Suprapubic skin (tissue), 4 donors: Measurements from ENCODE around the gene MACC1. TPM values are rescaled to one million over a fixed set of nuclear protein-coding genes. Genes with fewer than 3 reads are reported as not detected.

Source experiments
- DNase-seq, 2 donors: peaks; one replicate each; pipeline ENCODE4 v3.0.0-alpha.2; 2019; ENCODE audit warnings: low spot score in 2 of 2
- H3K27ac ChIP-seq: fragments of 200-600 bp; sonication (generic); one replicate; pipeline ENCODE4 v1.5.1; 2019
- H3K27me3 ChIP-seq: fragments of 200-600 bp; sonication (generic); one replicate; pipeline ENCODE4 v1.5.1; 2019
- H3K36me3 ChIP-seq: fragments of 200-600 bp; sonication (generic); one replicate; pipeline ENCODE4 v1.5.1; 2019
- H3K4me1 ChIP-seq: fragments of 200-600 bp; sonication (generic); one replicate; pipeline ENCODE4 v1.5.1; 2019
- H3K4me3 ChIP-seq: fragments of 200-600 bp; sonication (generic); one replicate; pipeline ENCODE4 v1.5.1; 2019; ENCODE audit warnings: mild to moderate bottlenecking
- H3K9me3 ChIP-seq: fragments of 200-600 bp; sonication (generic); one replicate; pipeline ENCODE4 v1.5.1; 2019
- CTCF ChIP-seq, 2 donors: fragments of 200-600 bp in 1 of 2; fragments of 450-650 bp in 1 of 2; sonication (generic) in 1 of 2; IDR thresholded peaks; one replicate each; pipeline ENCODE4 v1.5.1; 2016 to 2019; ENCODE audit warnings: antibody characterized with exemption in 2 of 2, mild to moderate bottlenecking in 1 of 2, moderate library complexity in 1 of 2
- EP300 ChIP-seq: sonication (generic); formaldehyde crosslinking; IDR thresholded peaks from one replicate; pipeline ENCODE4 v1.6.1; 2017; ENCODE audit warnings: antibody characterized with exemption
- POLR2A ChIP-seq, 2 donors: fragments of 450-650 bp; IDR thresholded peaks; one replicate each; pipeline ENCODE4 v1.6.1; 2017; ENCODE audit warnings: antibody characterized with exemption in 2 of 2, mild to moderate bottlenecking in 2 of 2, moderate library complexity in 2 of 2
- POLR2AphosphoS5 ChIP-seq, 3 donors: sonication (generic); formaldehyde crosslinking; IDR thresholded peaks; one replicate each; pipeline ENCODE4 v1.6.1; 2017; ENCODE audit warnings: antibody characterized with exemption in 3 of 3
- WGBS: methylation state at CpG from one replicate; pipeline ENCODE4 v1.1.5; 2018; 5-methylcytosine and 5-hydroxymethylcytosine counted together
- total RNA-seq, 4 donors: library from RNA; depleted of rRNA; stranded (reverse); fragments of >200 nt; gene quantifications; one replicate each; pipeline ENCODE4 v1.1.0, GENCODE V29; 2016

The MACC1 gene
- total RNA-seq, 4 donors from 2014 or later, result 8.6 to 13.0 (median 11.5) TPM

DNA sequence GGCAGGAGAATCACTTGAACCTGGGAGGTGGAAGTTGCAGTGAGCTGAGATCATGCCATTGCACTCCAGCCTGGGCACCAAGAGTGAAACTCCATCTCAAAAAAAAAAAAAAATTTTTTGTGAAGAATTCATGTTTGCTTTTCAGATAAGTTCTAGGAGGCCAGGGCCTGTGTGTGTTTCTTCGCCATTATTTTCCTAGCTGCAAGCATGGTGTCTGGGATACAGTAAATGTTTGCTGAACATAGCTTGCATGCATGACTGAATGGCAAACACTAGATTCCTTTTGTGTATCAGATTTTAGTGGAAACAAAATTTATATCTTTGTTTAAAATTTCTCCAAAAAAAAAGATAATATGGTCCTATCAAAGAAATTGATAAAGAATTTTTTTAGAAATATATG, 9.7 kb upstream of the MACC1 start:
- no peaks in the 10 kb centered on the region for H3K9me3 ChIP-seq
- no peaks in the 10 kb centered on the region for H3K36me3 ChIP-seq
- no peaks in the 10 kb centered on the region for H3K4me1 ChIP-seq
- DNase-seq, result no peak
- 56% methylated on average over 1 of the region's 1 CpG for WGBS
- H3K4me3 ChIP-seq, result no peak overlapping the region
- H3K27me3 ChIP-seq, result no peaks in the 10 kb centered on the region
- no peak overlapping the region for H3K27ac ChIP-seq
- TF ChIP-seq EP300, result no peak
- no peak for TF ChIP-seq CTCF (IDR thresholded peaks at IDR 0.05)
- no peak for TF ChIP-seq POLR2AphosphoS5 (IDR thresholded peaks at IDR 0.05)
- no peak for TF ChIP-seq POLR2A (IDR thresholded peaks at IDR 0.05)

- Histone ChIP-seq H3K4me3 (no peak overlapping the region), H3K27ac (no peak overlapping the region), H3K27me3 (no peaks in the 10 kb centered on the region), H3K4me1 (peaks cover 2% of the 10 kb centered on the region), H3K36me3 (no peaks in the 10 kb centered on the region), H3K9me3 (no peaks in the 10 kb centered on the region)
- no peak for DNase-seq
- 88% methylated on average over 2 of the region's 2 CpGs for WGBS
- no peak for TF ChIP-seq POLR2A (IDR thresholded peaks at IDR 0.05)
- TF ChIP-seq EP300, result no peak
- no peak for TF ChIP-seq POLR2AphosphoS5 (IDR thresholded peaks at IDR 0.05)
- TF ChIP-seq CTCF (IDR thresholded peaks at IDR 0.05), result no peak
These were observed 8.2 kb upstream of the MACC1 start for GRCh38 chr7:20225384-20225783.

- Histone ChIP-seq H3K9me3 (no peaks in the 10 kb centered on the region), H3K36me3 (no peaks in the 10 kb centered on the region), H3K27me3 (no peaks in the 10 kb centered on the region), H3K4me3 (no peak overlapping the region), H3K27ac (no peak overlapping the region), H3K4me1 (peaks cover 7% of the 10 kb centered on the region)
- no peak for TF ChIP-seq POLR2AphosphoS5 (IDR thresholded peaks at IDR 0.05)
- no peak for TF ChIP-seq CTCF (IDR thresholded peaks at IDR 0.05)
- no peak for TF ChIP-seq EP300
- TF ChIP-seq POLR2A (IDR thresholded peaks at IDR 0.05), result no peak
- DNase-seq, result no peak
These were observed 6.8 kb upstream of the MACC1 start for GRCh38 chr7:20224025-20224424.

DNA sequence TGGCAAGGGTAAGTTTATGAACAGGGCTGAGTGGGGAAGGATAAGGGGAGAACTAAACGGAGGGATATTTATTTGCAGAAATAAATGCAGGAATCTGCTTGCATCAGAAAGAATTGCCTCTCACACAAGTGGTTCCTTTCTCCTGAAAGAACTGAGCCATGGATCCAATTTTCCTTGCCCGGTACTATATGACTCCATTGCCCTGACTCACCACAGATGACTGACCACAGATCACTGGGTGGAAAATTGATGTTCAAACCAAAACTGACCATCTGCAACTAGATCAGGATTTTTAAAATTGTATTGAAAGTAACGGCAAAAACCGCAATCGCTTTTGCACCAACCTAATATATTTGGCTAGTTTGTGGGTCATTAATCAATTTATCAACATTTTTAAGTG, 6.2 kb upstream of the MACC1 start:
- DNase-seq, result no peak
- peaks cover 7% of the 10 kb centered on the region for H3K4me1 ChIP-seq
- H3K27me3 ChIP-seq, result no peaks in the 10 kb centered on the region
- H3K27ac ChIP-seq, result no peak overlapping the region
- H3K4me3 ChIP-seq, result no peak overlapping the region
- no peak for TF ChIP-seq CTCF (IDR thresholded peaks at IDR 0.05)
- TF ChIP-seq POLR2A (IDR thresholded peaks at IDR 0.05), result no peak
- TF ChIP-seq EP300, result no peak
- no peak for TF ChIP-seq POLR2AphosphoS5 (IDR thresholded peaks at IDR 0.05)
- 94% methylated on average over 5 of the region's 5 CpGs for WGBS
- H3K9me3 ChIP-seq, result no peaks in the 10 kb centered on the region
- no peaks in the 10 kb centered on the region for H3K36me3 ChIP-seq

DNA sequence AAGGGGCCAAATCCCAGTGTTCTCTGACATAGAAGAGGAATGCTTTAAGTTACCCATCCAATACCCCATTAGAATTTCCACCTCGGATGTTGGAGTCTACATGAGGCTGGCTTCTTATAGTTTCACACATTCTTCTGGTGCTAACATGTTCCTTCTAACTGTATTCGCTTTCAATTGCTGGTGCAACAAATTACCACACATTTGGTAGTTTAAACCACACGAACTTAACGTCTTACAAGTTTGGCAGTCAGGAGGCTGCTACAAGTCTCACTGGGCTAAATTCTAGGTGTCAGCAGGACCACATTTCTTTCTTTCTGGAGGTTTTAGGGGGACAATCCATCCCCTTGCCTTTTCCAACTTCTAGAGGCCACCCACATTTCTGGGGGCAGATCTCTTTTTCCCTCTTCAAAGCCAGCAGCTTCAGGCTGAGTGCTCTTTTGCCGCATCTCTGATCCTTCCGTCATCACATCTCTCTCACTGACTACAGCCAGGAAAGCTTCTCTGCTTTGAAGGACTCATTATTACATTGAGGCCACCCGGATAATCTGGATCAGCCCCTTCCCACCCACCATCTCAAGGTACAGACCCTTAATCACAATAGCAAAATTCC, 5.1 kb upstream of the MACC1 start:
- WGBS, result 86% methylated on average over 7 of the region's 7 CpGs
- TF ChIP-seq CTCF (IDR thresholded peaks at IDR 0.05) (no peak), EP300 (no peak), POLR2A (IDR thresholded peaks at IDR 0.05) (no peak), POLR2AphosphoS5 (IDR thresholded peaks at IDR 0.05) (no peak)
- no peak overlapping the region for H3K27ac ChIP-seq

More for the DNA sequence above, 5.1 kb upstream of the MACC1 start:
- no peak for DNase-seq
- H3K4me3 ChIP-seq, result no peak overlapping the region
- no peaks in the 10 kb centered on the region for H3K27me3 ChIP-seq
- H3K4me1 ChIP-seq, result peaks cover 7% of the 10 kb centered on the region
- H3K36me3 ChIP-seq, result no peaks in the 10 kb centered on the region
- no peaks in the 10 kb centered on the region for H3K9me3 ChIP-seq
